Suprapubic skin (tissue), 4 donors: ENCODE data around the gene CD33. TPM values are rescaled to one million over a fixed set of nuclear protein-coding genes. Genes with fewer than 3 reads are reported as not detected.
"Not testable (repeated sequence)": the region's sequence is repeated elsewhere in the genome, so short reads cannot be mapped to it uniquely, and the experiment has no call there.

ENCODE experiments used
- DNase-seq, 2 donors: peaks; one replicate each; pipeline ENCODE4 v3.0.0-alpha.2; 2019; ENCODE audit warnings: low spot score in 2 of 2
- H3K27ac ChIP-seq: fragments of 200-600 bp; sonication (generic); one replicate; pipeline ENCODE4 v1.5.1; 2019
- H3K27me3 ChIP-seq: fragments of 200-600 bp; sonication (generic); one replicate; pipeline ENCODE4 v1.5.1; 2019
- H3K36me3 ChIP-seq: fragments of 200-600 bp; sonication (generic); one replicate; pipeline ENCODE4 v1.5.1; 2019
- H3K4me1 ChIP-seq: fragments of 200-600 bp; sonication (generic); one replicate; pipeline ENCODE4 v1.5.1; 2019
- H3K4me3 ChIP-seq: fragments of 200-600 bp; sonication (generic); one replicate; pipeline ENCODE4 v1.5.1; 2019; ENCODE audit warnings: mild to moderate bottlenecking
- H3K9me3 ChIP-seq: fragments of 200-600 bp; sonication (generic); one replicate; pipeline ENCODE4 v1.5.1; 2019
- EP300 ChIP-seq: sonication (generic); formaldehyde crosslinking; IDR thresholded peaks from one replicate; pipeline ENCODE4 v1.6.1; 2017; ENCODE audit warnings: antibody characterized with exemption
- POLR2A ChIP-seq, 2 donors: fragments of 450-650 bp; IDR thresholded peaks; one replicate each; pipeline ENCODE4 v1.6.1; 2017; ENCODE audit warnings: antibody characterized with exemption in 2 of 2, mild to moderate bottlenecking in 2 of 2, moderate library complexity in 2 of 2
- POLR2AphosphoS5 ChIP-seq, 3 donors: sonication (generic); formaldehyde crosslinking; IDR thresholded peaks; one replicate each; pipeline ENCODE4 v1.6.1; 2017; ENCODE audit warnings: antibody characterized with exemption in 3 of 3
- WGBS: methylation state at CpG from one replicate; pipeline ENCODE4 v1.1.5; 2018; 5-methylcytosine and 5-hydroxymethylcytosine counted together
- total RNA-seq, 4 donors: library from RNA; depleted of rRNA; stranded (reverse); fragments of >200 nt; gene quantifications; one replicate each; pipeline ENCODE4 v1.1.0, GENCODE V29; 2016
- TF ChIP-seq, protein P1 (sequence below), 2 donors: fragments of 200-600 bp in 1 of 2; fragments of 450-650 bp in 1 of 2; sonication (generic) in 1 of 2; IDR thresholded peaks; one replicate each; pipeline ENCODE4 v1.5.1; 2016 to 2019; ENCODE audit warnings: antibody characterized with exemption in 2 of 2, mild to moderate bottlenecking in 1 of 2, moderate library complexity in 1 of 2

CD33 gene
- total RNA-seq: 1 to 10 TPM in 3 of 4 donors, under 1 TPM in 1; 0.51 to 7.0 (median 2.4) TPM

DNA sequence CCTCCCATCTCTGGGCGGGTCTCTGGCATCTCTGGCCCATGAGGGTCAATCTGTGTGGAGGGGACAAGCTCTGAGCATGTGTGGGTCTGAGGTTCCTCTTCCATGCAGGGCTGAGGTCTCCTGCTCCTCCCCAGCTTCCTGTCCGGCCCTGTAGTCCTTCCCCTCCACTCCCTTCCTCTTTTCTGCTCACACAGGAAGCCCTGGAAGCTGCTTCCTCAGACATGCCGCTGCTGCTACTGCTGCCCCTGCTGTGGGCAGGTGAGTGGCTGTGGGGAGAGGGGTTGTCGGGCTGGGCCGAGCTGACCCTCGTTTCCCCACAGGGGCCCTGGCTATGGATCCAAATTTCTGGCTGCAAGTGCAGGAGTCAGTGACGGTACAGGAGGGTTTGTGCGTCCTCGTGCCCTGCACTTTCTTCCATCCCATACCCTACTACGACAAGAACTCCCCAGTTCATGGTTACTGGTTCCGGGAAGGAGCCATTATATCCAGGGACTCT lies at the start of gene CD33:
Gene CD33 (plus strand): TSS at position 183 of the 496 bp plus-strand sequence. CDS start 39 bp downstream, at position 222.
- not testable (repeated sequence) for DNase-seq, H3K9me3 ChIP-seq, H3K27ac ChIP-seq, H3K4me1 ChIP-seq, H3K36me3 ChIP-seq, H3K27me3 ChIP-seq
- peak within 1 kb of the TSS; percentile 36 for H3K4me3 ChIP-seq
- 74% methylated on average over 10 of the region's 11 CpGs for WGBS

DNA sequence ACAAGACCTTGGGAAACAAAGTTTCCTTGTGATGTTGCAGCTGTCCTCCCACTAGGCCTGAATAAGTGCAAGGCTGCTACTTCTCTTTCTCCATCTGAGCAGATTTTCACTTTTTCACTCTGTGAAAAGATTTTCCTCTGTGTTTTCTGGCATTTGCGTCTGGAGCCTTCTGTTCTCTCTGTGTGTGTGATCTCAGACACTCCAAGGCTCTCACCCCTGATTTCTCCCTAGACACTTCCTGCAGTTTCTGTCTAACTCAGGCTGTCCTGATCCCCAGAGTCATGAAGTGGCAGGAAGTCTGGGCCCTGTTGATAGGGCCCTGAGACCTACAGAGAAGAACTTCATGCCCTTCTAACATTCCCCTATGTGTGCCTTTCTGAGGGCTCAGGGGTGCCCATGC lies 45.6 kb upstream of the CD33 start:
- Histone ChIP-seq H3K4me3 (no peak overlapping the region), H3K27me3 (peaks cover 14% of the 10 kb centered on the region), H3K36me3 (no peaks in the 10 kb centered on the region), H3K27ac (no peak overlapping the region), H3K4me1 (no peaks in the 10 kb centered on the region), H3K9me3 (no peaks in the 10 kb centered on the region)
- 44% methylated on average over 1 of the region's 1 CpG for WGBS
- DNase-seq: no peak
- no peak for TF ChIP-seq POLR2AphosphoS5 (IDR thresholded peaks at IDR 0.05)
- no peak for TF ChIP-seq EP300
- TF ChIP-seq, protein P1, sequence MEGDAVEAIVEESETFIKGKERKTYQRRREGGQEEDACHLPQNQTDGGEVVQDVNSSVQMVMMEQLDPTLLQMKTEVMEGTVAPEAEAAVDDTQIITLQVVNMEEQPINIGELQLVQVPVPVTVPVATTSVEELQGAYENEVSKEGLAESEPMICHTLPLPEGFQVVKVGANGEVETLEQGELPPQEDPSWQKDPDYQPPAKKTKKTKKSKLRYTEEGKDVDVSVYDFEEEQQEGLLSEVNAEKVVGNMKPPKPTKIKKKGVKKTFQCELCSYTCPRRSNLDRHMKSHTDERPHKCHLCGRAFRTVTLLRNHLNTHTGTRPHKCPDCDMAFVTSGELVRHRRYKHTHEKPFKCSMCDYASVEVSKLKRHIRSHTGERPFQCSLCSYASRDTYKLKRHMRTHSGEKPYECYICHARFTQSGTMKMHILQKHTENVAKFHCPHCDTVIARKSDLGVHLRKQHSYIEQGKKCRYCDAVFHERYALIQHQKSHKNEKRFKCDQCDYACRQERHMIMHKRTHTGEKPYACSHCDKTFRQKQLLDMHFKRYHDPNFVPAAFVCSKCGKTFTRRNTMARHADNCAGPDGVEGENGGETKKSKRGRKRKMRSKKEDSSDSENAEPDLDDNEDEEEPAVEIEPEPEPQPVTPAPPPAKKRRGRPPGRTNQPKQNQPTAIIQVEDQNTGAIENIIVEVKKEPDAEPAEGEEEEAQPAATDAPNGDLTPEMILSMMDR (IDR thresholded peaks at IDR 0.05): no peak
- no peak for TF ChIP-seq POLR2A (IDR thresholded peaks at IDR 0.05)

DNA sequence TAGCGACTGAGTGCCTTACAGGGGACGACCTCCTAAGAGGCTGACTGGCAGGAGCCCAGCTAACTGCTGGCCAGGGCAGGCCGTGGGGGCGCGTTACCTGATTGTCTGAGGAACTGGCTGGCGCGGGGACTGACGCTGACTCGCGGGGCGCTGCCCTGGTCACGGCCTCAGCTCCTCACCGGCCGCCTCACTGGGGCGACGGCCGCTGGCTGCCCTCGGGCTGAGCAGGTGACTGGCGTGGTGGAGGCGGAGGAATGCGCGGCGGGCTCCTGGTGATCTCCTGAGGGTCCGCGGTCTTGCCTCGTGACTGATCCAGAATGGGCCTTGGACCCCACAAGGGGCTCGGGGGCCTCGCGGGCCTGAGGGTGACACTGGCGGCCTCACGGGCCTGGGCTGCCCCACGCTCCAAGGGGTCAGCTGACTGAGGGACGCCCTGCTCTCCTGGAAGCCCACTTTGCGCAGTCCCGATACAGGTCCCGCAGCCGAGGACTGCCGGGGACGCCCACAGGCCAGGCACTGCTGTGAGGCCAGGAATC lies 43.4 kb upstream of the CD33 start:
- no peak overlapping the region for H3K4me3 ChIP-seq
- no peak for DNase-seq
- 94% methylated on average over 24 of the region's 39 CpGs for WGBS
- H3K4me1 ChIP-seq: no peaks in the 10 kb centered on the region
- H3K36me3 ChIP-seq: no peaks in the 10 kb centered on the region
- peaks cover 32% of the 10 kb centered on the region for H3K27me3 ChIP-seq
- H3K27ac ChIP-seq: no peak overlapping the region
- TF ChIP-seq POLR2AphosphoS5 (IDR thresholded peaks at IDR 0.05) (no peak), EP300 (no peak), POLR2A (IDR thresholded peaks at IDR 0.05) (no peak)
- TF ChIP-seq, protein P1 (IDR thresholded peaks at IDR 0.05): no peak
- H3K9me3 ChIP-seq: no peaks in the 10 kb centered on the region

DNA sequence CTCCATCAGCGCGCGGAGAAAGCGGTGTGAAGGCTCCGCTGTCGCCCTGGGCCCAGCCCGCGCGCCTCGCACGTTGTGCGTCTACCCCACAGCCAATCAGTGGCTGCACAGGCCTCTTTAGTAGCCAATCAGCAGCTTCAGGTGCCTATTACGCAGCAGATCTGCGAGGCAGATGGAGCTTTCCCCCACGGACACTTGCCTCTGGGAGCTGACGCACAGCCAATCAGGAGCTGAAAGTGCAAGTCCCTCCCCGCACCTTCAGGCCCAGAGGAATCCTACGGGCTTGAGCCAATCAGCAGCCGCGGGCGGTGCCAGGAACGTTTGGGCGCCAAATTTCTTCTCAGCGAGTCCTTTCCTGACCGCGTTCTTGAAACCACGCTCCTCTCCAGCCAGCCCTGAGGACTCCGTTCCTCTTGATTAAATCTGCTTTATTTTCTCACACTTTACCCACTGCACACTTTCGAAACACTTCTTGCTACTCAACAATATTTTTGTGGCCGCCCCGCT lies 42.9 kb upstream of the CD33 start:
- WGBS: 54% methylated on average over 16 of the region's 31 CpGs
- TF ChIP-seq, protein P1 (IDR thresholded peaks at IDR 0.05): no peak
- TF ChIP-seq EP300: no peak
- TF ChIP-seq POLR2A (IDR thresholded peaks at IDR 0.05): no peak
- no peak for TF ChIP-seq POLR2AphosphoS5 (IDR thresholded peaks at IDR 0.05)
- H3K27me3 ChIP-seq: peaks cover 32% of the 10 kb centered on the region
- H3K4me3 ChIP-seq: no peak overlapping the region
- H3K9me3 ChIP-seq: no peaks in the 10 kb centered on the region
- no peak for DNase-seq
- no peaks in the 10 kb centered on the region for H3K4me1 ChIP-seq
- H3K36me3 ChIP-seq: no peaks in the 10 kb centered on the region
- H3K27ac ChIP-seq: no peak overlapping the region

DNA sequence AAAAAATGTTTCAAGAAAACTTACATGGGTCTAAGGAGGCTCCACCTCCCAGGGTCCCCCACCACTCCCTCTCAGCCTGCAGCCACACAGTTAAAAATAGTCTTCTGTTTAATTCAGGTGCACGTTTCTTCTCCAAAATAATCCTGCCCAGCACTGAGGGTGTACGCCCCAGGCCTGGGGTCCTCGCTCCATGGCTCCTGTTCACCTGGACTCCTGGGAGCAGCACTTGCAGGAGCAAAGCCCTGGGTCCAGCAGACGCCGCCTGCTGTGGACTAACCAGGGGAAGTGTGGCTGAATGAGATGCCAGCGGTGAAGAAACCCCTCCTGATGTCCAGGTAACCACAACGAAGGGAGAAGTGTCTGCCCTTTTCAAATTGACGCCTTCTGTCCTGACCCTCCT lies 41.3 kb upstream of the CD33 start:
- 78% methylated on average over 7 of the region's 8 CpGs for WGBS
- no peaks in the 10 kb centered on the region for H3K36me3 ChIP-seq
- H3K9me3 ChIP-seq: no peaks in the 10 kb centered on the region
- H3K4me1 ChIP-seq: no peaks in the 10 kb centered on the region
- H3K27ac ChIP-seq: no peak overlapping the region
- DNase-seq: no peak
- peaks cover 32% of the 10 kb centered on the region for H3K27me3 ChIP-seq
- TF ChIP-seq EP300 (no peak), POLR2A (IDR thresholded peaks at IDR 0.05) (no peak), POLR2AphosphoS5 (IDR thresholded peaks at IDR 0.05) (no peak)
- TF ChIP-seq, protein P1 (IDR thresholded peaks at IDR 0.05): no peak
- H3K4me3 ChIP-seq: no peak overlapping the region
